Adrenal gland (tissue), 5 donors: Measurements from ENCODE around the gene LLGL1.

Experiments
- POLR2A ChIP-seq, 2 donors: fragments of 450-650 bp; IDR thresholded peaks; one replicate each; pipeline ENCODE4 v1.6.1; 2017; ENCODE audit warnings: antibody characterized with exemption in 2 of 2, mild to moderate bottlenecking in 2 of 2, moderate library complexity in 1 of 2
- TF ChIP-seq, protein P1 (sequence below), 6 experiments: fragments of 450-650 bp in 4 of 6; fragments of 200-600 bp in 2 of 6; sonication (generic) in 1 of 6; IDR thresholded peaks; 1 replicate in 5 of 6; 2 replicates in 1 of 6; pipeline versions ENCODE4 v1.5.1 to v1.8.0; 2016 to 2021; ENCODE audit warnings: antibody characterized with exemption in 6 of 6, mild to moderate bottlenecking in 2 of 6, moderate library complexity in 1 of 6
- donor health status: DM: no; HTN: no; CAD: no.

DNA sequence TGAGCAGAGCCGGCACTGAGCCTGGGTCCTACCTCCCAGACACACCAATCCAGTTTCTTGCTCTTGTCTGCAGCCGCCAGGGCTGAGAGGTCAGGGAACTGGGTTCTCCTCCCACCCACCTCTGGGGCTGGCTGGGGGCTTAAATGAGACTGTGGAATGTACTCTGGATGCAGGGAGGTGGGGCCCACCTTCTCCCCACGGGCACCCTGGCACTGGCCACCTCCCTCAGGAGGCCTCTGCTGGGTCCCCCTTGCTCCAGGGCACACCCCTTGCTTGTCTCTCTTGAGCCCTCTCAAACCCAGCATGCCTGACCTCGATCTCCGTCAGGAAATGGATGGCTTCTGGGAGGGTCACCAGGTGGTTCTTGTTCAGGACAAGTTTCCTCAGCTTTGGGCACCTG, 26.7 kb downstream of the LLGL1 start:
- TF ChIP-seq, protein P1, sequence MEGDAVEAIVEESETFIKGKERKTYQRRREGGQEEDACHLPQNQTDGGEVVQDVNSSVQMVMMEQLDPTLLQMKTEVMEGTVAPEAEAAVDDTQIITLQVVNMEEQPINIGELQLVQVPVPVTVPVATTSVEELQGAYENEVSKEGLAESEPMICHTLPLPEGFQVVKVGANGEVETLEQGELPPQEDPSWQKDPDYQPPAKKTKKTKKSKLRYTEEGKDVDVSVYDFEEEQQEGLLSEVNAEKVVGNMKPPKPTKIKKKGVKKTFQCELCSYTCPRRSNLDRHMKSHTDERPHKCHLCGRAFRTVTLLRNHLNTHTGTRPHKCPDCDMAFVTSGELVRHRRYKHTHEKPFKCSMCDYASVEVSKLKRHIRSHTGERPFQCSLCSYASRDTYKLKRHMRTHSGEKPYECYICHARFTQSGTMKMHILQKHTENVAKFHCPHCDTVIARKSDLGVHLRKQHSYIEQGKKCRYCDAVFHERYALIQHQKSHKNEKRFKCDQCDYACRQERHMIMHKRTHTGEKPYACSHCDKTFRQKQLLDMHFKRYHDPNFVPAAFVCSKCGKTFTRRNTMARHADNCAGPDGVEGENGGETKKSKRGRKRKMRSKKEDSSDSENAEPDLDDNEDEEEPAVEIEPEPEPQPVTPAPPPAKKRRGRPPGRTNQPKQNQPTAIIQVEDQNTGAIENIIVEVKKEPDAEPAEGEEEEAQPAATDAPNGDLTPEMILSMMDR (IDR thresholded peaks at IDR 0.05): no peak
- no peak for TF ChIP-seq POLR2A (IDR thresholded peaks at IDR 0.05)
